ENCODE data around the gene YTHDF1. TPM values are rescaled to one million over a fixed set of nuclear protein-coding genes. Genes with fewer than 3 reads are reported as not detected.

The YTHDF1 gene
- total RNA-seq, 2 donors from 2014 or later = 21.8 to 31.8 TPM

DNA sequence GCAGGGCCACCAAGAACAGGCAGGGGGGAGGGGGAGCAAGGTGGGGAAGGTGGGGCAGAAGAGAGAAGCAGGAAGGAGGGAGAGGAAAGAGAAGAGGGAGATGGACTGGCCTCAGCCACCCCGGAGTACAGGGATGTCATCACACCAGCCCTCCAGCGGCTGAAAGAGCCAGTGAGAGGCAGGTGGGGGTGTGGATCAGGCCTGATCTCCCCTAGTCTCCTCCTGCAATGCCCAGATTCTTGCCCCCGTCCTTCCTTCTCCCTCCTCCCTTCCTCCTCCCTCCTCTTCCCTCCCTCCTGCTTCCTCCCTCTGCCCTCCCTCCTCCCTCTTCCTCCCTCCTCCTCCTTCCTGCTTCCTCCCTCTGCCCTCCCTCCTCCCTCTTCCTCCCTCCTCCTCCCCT, 61.5 kb downstream of the YTHDF1 start:
- TF ChIP-seq, protein P1, sequence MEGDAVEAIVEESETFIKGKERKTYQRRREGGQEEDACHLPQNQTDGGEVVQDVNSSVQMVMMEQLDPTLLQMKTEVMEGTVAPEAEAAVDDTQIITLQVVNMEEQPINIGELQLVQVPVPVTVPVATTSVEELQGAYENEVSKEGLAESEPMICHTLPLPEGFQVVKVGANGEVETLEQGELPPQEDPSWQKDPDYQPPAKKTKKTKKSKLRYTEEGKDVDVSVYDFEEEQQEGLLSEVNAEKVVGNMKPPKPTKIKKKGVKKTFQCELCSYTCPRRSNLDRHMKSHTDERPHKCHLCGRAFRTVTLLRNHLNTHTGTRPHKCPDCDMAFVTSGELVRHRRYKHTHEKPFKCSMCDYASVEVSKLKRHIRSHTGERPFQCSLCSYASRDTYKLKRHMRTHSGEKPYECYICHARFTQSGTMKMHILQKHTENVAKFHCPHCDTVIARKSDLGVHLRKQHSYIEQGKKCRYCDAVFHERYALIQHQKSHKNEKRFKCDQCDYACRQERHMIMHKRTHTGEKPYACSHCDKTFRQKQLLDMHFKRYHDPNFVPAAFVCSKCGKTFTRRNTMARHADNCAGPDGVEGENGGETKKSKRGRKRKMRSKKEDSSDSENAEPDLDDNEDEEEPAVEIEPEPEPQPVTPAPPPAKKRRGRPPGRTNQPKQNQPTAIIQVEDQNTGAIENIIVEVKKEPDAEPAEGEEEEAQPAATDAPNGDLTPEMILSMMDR (IDR thresholded peaks at IDR 0.05) = no peak
- no peak for ATAC-seq (ENCODE audit: insufficient number of reproducible peaks, low FRiP score, low read depth)
- no peaks in the 10 kb centered on the region for H3K36me3 ChIP-seq
- H3K27me3 ChIP-seq (replicated peaks; ENCODE audit: insufficient read depth) = peaks cover 19% of the 10 kb centered on the region
- no peak overlapping the region for H3K4me3 ChIP-seq
- H3K27ac ChIP-seq = no peak overlapping the region
- H3K4me1 ChIP-seq (ENCODE audit: control insufficient read depth in 1 of 2, low read depth in 2 of 2) = peaks cover 0 to 21% of the 10 kb centered on the region in 2 donors
- H3K9me3 ChIP-seq = no peaks in the 10 kb centered on the region
- DNase-seq (ENCODE audit: low spot score) = no peak

DNA sequence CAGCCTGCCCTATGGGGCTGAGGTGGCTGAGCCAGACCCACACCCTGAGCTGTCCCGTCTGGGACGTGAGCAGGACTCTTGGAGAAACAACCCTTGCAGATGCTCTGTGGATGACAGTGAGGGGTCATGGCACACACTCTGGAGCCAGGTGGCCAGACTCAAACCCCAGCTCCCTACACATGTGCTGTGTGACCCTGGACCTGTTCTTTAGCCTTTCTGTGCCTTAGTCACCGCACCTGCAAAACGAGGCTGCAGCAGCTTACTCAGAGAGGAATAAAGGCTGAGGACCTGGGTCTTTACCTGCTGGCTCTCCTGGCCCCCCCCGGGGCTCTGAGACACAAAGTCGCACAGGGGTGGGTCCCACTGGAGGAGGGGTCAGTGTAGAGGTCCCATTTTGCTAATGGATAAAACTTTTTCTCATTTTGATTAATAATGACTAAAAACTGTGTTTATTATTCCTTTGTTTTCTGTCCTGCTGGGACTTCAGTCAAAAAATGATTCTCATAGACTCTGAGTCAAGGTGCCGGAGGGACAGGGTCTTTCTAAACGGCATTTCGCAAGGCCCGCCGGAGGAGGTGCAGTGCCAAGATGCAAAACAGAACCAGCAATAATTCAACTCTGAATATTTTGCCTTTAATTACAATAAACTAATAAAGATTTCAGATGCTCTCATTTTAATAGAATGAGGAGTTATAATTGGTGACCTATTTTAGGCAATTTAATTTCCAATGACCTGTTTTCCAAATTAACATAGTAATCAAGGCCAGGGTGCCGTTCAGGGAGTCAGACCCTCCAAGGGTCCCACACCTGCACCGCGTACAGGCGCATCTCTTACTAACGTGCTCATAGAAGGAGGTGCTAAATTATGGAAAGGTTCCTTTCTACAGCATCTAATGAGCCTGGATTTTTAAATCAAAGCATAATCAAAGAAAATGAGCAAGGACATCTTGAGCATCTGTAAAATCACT, 62.4 kb downstream of the YTHDF1 start:
- peaks cover 21% of the 10 kb centered on the region for H3K27me3 ChIP-seq (replicated peaks; ENCODE audit: insufficient read depth)
- peaks cover 0 to 21% of the 10 kb centered on the region in 2 donors for H3K4me1 ChIP-seq (ENCODE audit: control insufficient read depth in 1 of 2, low read depth in 2 of 2)
- no peaks in the 10 kb centered on the region for H3K36me3 ChIP-seq
- H3K27ac ChIP-seq = no peak overlapping the region
- TF ChIP-seq, protein P1 (IDR thresholded peaks at IDR 0.05) = no peak
- DNase-seq (ENCODE audit: low spot score) = no peak
- H3K9me3 ChIP-seq = no peaks in the 10 kb centered on the region
- no peak overlapping the region for H3K4me3 ChIP-seq
- ATAC-seq (ENCODE audit: insufficient number of reproducible peaks, low FRiP score, low read depth) = no peak

- H3K27me3 ChIP-seq (replicated peaks; ENCODE audit: insufficient read depth) = peaks cover 21% of the 10 kb centered on the region
- DNase-seq (ENCODE audit: low spot score) = no peak
These were observed 63.3 kb downstream of the YTHDF1 start for GRCh38 chr20:63152322-63153253.

DNA sequence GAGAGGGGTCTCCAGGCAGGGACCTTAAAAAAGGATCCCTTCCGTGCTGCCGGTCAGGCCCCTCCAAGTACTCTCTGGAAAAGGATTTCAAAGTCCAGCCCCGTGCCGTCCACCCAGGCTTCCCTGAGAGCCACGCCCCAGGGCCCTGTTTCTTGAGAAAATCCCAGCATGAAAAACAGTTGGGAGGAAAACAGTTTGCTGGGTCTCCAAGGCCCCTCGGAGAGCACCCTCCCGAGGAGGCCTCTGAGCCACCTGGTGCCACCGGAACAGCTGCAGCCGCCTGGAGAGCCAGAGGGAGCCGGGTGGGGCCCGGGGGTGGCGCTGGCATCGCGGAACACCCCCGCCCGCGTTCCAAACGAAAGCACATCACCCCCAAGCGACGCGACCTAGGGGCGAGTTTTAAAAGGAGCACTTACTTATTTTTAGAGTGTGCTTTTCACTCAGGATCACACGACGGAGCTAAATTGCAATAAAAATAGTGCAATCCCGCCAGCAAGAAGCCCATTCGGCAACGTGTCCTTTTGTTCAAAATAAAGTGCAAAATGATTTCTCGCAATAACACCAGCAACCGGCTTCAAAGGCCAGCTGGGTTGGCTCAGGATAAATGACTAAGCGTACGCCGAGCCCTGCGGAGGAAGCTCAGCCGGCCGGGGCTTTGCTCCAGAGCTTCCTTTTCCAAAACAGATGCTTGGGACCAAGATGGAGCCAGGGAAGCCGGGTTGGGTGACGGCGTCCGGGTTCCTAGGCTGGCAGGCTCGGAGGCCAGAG, 64.2 kb downstream of the YTHDF1 start:
- H3K27me3 ChIP-seq (replicated peaks; ENCODE audit: insufficient read depth) = peaks cover 21% of the 10 kb centered on the region
- ATAC-seq (ENCODE audit: insufficient number of reproducible peaks, low FRiP score, low read depth) (no peak), DNase-seq (ENCODE audit: low spot score) (no peak)
- no peaks in the 10 kb centered on the region for H3K9me3 ChIP-seq
- H3K4me1 ChIP-seq (ENCODE audit: control insufficient read depth in 1 of 2, low read depth in 2 of 2) = peaks cover 0 to 21% of the 10 kb centered on the region in 2 donors
- H3K36me3 ChIP-seq = no peaks in the 10 kb centered on the region
- peak overlapping the region; percentile 30 for H3K4me3 ChIP-seq
- TF ChIP-seq, protein P1 (IDR thresholded peaks at IDR 0.05) = no peak
- H3K27ac ChIP-seq = no peak overlapping the region

More at GRCh38 chr20:63152322-63153253, 63.3 kb downstream of the YTHDF1 start:
- Histone ChIP-seq H3K36me3 (no peaks in the 10 kb centered on the region), H3K27ac (no peak overlapping the region), H3K4me1 (ENCODE audit: control insufficient read depth in 1 of 2, low read depth in 2 of 2) (peaks cover 0 to 21% of the 10 kb centered on the region in 2 donors), H3K9me3 (no peaks in the 10 kb centered on the region), H3K4me3 (no peak overlapping the region)
- TF ChIP-seq, protein P1 (IDR thresholded peaks at IDR 0.05) = no peak
- no peak for ATAC-seq (ENCODE audit: insufficient number of reproducible peaks, low FRiP score, low read depth)

All from thoracic aorta (tissue), 2 donors.